NAMALWA (cell line): ENCODE results near the gene MSANTD2.

Experiments
- DNase-seq: peaks from one replicate; pipeline ENCODE4 v3.0.0-alpha.2; 2015; ENCODE audit warnings: low spot score

The MSANTD2 gene

GRCh38 chr11:124753205-124753604 is 47.0 kb downstream of the MSANTD2 start:
- DNase-seq = no peak

GRCh38 chr11:124752471-124753102 is 47.6 kb downstream of the MSANTD2 start:
- no peak for DNase-seq

GRCh38 chr11:124751741-124752470 is 48.3 kb downstream of the MSANTD2 start, which contains the start of gene VSIG2:
VSIG2 (minus strand) TSS chr11:124752255; CDS start chr11:124752137, 118 bp downstream.
- DNase-seq = no peak

GRCh38 chr11:124751391-124751740 is 48.8 kb downstream of the MSANTD2 start:
- DNase-seq = no peak

- no peak for DNase-seq
Measured at GRCh38 chr11:124749912-124750311, 50.3 kb downstream of the MSANTD2 start.

GRCh38 chr11:124748481-124749343 is 51.5 kb downstream of the MSANTD2 start:
- no peak for DNase-seq

GRCh38 chr11:124748100-124748418 is 52.1 kb downstream of the MSANTD2 start:
- no peak for DNase-seq

GRCh38 chr11:124747406-124748099 is 52.7 kb downstream of the MSANTD2 start:
- no peak for DNase-seq

- DNase-seq = peak; percentile 88
Measured at GRCh38 chr11:124746621-124747243, 53.5 kb downstream of the MSANTD2 start.

- DNase-seq = peak; percentile 46
Measured at GRCh38 chr11:124745835-124746620, 54.2 kb downstream of the MSANTD2 start.

- no peak for DNase-seq
Measured at GRCh38 chr11:124745270-124745834, 54.9 kb downstream of the MSANTD2 start.

GRCh38 chr11:124743050-124743449 is 57.2 kb downstream of the MSANTD2 start:
- no peak for DNase-seq

- DNase-seq = no peak
Measured at GRCh38 chr11:124742555-124742954, 57.7 kb downstream of the MSANTD2 start.

- DNase-seq = peak; percentile 40
Measured at GRCh38 chr11:124740277-124740882, 59.8 kb downstream of the MSANTD2 start.

- DNase-seq = peak; percentile 91
Measured at GRCh38 chr11:124739479-124740276, 60.5 kb downstream of the MSANTD2 start, which contains the start of gene NRGN. NRGN (plus strand) TSS chr11:124739942; CDS start chr11:124740085, 143 bp downstream.

GRCh38 chr11:124738713-124739478 is 61.3 kb downstream of the MSANTD2 start:
- no peak for DNase-seq

GRCh38 chr11:124737638-124738305 is 62.4 kb downstream of the MSANTD2 start:
- no peak for DNase-seq

- DNase-seq = no peak
Measured at GRCh38 chr11:124736736-124737135, 63.5 kb downstream of the MSANTD2 start.
